ENCODE data around the gene ATP8B1. TPM values are rescaled to one million over a fixed set of nuclear protein-coding genes. Genes with fewer than 3 reads are reported as not detected.

The ATP8B1 gene
- total RNA-seq, 1 experiment from 2014 or later = 5.6 TPM

- Mint-ChIP-seq H3K27me3 (ENCODE audit: low read depth) (no peaks in the 10 kb centered on the region; the same call in 1 of the 2 replicates), H3K36me3 (peaks cover 4% of the 10 kb centered on the region), H3K4me1 (peaks cover 13% of the 10 kb centered on the region), H3K27ac (no peak overlapping the region), H3K9me3 (peaks cover 4% of the 10 kb centered on the region), H3K4me3 (no peak overlapping the region)
- TF ChIP-seq, protein P1, sequence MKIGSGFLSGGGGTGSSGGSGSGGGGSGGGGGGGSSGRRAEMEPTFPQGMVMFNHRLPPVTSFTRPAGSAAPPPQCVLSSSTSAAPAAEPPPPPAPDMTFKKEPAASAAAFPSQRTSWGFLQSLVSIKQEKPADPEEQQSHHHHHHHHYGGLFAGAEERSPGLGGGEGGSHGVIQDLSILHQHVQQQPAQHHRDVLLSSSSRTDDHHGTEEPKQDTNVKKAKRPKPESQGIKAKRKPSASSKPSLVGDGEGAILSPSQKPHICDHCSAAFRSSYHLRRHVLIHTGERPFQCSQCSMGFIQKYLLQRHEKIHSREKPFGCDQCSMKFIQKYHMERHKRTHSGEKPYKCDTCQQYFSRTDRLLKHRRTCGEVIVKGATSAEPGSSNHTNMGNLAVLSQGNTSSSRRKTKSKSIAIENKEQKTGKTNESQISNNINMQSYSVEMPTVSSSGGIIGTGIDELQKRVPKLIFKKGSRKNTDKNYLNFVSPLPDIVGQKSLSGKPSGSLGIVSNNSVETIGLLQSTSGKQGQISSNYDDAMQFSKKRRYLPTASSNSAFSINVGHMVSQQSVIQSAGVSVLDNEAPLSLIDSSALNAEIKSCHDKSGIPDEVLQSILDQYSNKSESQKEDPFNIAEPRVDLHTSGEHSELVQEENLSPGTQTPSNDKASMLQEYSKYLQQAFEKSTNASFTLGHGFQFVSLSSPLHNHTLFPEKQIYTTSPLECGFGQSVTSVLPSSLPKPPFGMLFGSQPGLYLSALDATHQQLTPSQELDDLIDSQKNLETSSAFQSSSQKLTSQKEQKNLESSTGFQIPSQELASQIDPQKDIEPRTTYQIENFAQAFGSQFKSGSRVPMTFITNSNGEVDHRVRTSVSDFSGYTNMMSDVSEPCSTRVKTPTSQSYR (CRISPR knock-in tag; IDR thresholded peaks at IDR 0.05) = no peak
- TF ChIP-seq ZNF263 (CRISPR knock-in tag; IDR thresholded peaks at IDR 0.05; ENCODE audit: low read depth) = no peak
- no peak for TF ChIP-seq ETV6 (CRISPR knock-in tag; IDR thresholded peaks at IDR 0.05)
- POLR2A ChIA-PET = interaction anchor here (0.7 kb wide), 1 partner anchor 169 kb away, joined by 3 read pairs; no protein-coding TSS in a partner anchor
- CTCF ChIA-PET = no interaction called here
- no peak for ATAC-seq
- DNase-seq (ENCODE audit: low spot score) = no peak
These were observed 11.9 kb downstream of the ATP8B1 start for GRCh38 chr18:57791192-57791591.

DNA sequence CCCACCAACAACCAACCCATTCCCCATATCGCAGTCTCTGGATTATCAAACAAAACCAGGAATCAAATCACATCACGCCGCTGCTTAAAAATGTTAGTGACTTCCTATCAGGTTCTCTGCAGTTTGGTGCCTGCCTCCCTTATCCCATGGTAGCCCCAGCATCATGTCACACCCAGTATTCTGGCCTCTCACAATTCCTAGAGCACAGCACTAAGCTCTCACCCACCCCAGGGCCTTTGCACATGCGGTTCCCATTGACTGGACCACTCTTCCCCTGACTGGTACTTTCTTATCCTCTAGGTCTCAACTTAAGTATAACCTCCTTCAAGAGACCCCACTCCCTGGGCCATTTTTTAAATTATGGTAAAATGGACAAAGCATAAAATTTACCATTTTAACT lies 12.8 kb downstream of the ATP8B1 start:
- H3K9me3 Mint-ChIP-seq = peaks cover under 1% of the 10 kb centered on the region
- no peaks in the 10 kb centered on the region for H3K36me3 Mint-ChIP-seq
- CTCF ChIA-PET = no interaction called here
- H3K4me1 Mint-ChIP-seq = peaks cover 13% of the 10 kb centered on the region
- DNase-seq (ENCODE audit: low spot score) (no peak), ATAC-seq (no peak)
- H3K27ac Mint-ChIP-seq = no peak overlapping the region
- POLR2A ChIA-PET = no interaction called here
- TF ChIP-seq CREM (CRISPR knock-in tag; IDR thresholded peaks at IDR 0.05) = no peak
- no peak overlapping the region for H3K4me3 Mint-ChIP-seq
- no peaks in the 10 kb centered on the region; the same call in 1 of the 2 replicates for H3K27me3 Mint-ChIP-seq (ENCODE audit: low read depth)

- no peak for ATAC-seq
- POLR2A ChIA-PET = no interaction called here
These were observed 13.4 kb downstream of the ATP8B1 start for GRCh38 chr18:57789759-57790158.

GRCh38 chr18:57789090-57789489 lies 14.0 kb downstream of the ATP8B1 start:
- no peak for DNase-seq (ENCODE audit: low spot score)
- no peak overlapping the region for H3K4me3 Mint-ChIP-seq
- peaks cover 16% of the 10 kb centered on the region for H3K4me1 Mint-ChIP-seq
- POLR2A ChIA-PET = no interaction called here
- no peaks in the 10 kb centered on the region for H3K36me3 Mint-ChIP-seq
- H3K9me3 Mint-ChIP-seq = no peaks in the 10 kb centered on the region
- ATAC-seq = no peak
- H3K27ac Mint-ChIP-seq = no peak overlapping the region
- CTCF ChIA-PET = no interaction called here
- H3K27me3 Mint-ChIP-seq (ENCODE audit: low read depth) = no peaks in the 10 kb centered on the region
- TF ChIP-seq, protein P2, sequence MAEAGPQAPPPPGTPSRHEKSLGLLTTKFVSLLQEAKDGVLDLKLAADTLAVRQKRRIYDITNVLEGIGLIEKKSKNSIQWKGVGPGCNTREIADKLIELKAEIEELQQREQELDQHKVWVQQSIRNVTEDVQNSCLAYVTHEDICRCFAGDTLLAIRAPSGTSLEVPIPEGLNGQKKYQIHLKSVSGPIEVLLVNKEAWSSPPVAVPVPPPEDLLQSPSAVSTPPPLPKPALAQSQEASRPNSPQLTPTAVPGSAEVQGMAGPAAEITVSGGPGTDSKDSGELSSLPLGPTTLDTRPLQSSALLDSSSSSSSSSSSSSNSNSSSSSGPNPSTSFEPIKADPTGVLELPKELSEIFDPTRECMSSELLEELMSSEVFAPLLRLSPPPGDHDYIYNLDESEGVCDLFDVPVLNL (CRISPR knock-in tag; IDR thresholded peaks at IDR 0.05; ENCODE audit: borderline replicate concordance, low read depth) = no peak
- TF ChIP-seq ESRRA (CRISPR knock-in tag; IDR thresholded peaks at IDR 0.05; ENCODE audit: borderline replicate concordance) (no peak), NR3C1 (CRISPR knock-in tag; conservative IDR thresholded peaks at IDR 0.05; ENCODE audit: low read depth) (no peak), ETV6 (CRISPR knock-in tag; IDR thresholded peaks at IDR 0.05) (no peak), GTF2I (CRISPR knock-in tag; conservative IDR thresholded peaks at IDR 0.05) (no peak), OVOL2 (CRISPR knock-in tag; IDR thresholded peaks at IDR 0.05; ENCODE audit: borderline replicate concordance) (no peak), RORB (CRISPR knock-in tag; IDR thresholded peaks at IDR 0.05) (no peak), FOXP1 (CRISPR knock-in tag; IDR thresholded peaks at IDR 0.05; ENCODE audit: borderline replicate concordance) (no peak), ZNF232 (CRISPR knock-in tag; IDR thresholded peaks at IDR 0.05) (no peak), ZNF396 (CRISPR knock-in tag; IDR thresholded peaks at IDR 0.05; ENCODE audit: borderline replicate concordance) (no peak), ATF3 (CRISPR knock-in tag; conservative IDR thresholded peaks at IDR 0.05) (no peak)
- TF ChIP-seq, protein P3, sequence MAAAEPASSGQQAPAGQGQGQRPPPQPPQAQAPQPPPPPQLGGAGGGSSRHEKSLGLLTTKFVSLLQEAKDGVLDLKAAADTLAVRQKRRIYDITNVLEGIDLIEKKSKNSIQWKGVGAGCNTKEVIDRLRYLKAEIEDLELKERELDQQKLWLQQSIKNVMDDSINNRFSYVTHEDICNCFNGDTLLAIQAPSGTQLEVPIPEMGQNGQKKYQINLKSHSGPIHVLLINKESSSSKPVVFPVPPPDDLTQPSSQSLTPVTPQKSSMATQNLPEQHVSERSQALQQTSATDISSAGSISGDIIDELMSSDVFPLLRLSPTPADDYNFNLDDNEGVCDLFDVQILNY (CRISPR knock-in tag; IDR thresholded peaks at IDR 0.05) = no peak
- TF ChIP-seq, protein P4, sequence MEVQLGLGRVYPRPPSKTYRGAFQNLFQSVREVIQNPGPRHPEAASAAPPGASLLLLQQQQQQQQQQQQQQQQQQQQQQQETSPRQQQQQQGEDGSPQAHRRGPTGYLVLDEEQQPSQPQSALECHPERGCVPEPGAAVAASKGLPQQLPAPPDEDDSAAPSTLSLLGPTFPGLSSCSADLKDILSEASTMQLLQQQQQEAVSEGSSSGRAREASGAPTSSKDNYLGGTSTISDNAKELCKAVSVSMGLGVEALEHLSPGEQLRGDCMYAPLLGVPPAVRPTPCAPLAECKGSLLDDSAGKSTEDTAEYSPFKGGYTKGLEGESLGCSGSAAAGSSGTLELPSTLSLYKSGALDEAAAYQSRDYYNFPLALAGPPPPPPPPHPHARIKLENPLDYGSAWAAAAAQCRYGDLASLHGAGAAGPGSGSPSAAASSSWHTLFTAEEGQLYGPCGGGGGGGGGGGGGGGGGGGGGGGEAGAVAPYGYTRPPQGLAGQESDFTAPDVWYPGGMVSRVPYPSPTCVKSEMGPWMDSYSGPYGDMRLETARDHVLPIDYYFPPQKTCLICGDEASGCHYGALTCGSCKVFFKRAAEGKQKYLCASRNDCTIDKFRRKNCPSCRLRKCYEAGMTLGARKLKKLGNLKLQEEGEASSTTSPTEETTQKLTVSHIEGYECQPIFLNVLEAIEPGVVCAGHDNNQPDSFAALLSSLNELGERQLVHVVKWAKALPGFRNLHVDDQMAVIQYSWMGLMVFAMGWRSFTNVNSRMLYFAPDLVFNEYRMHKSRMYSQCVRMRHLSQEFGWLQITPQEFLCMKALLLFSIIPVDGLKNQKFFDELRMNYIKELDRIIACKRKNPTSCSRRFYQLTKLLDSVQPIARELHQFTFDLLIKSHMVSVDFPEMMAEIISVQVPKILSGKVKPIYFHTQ (CRISPR knock-in tag; IDR thresholded peaks at IDR 0.05) = no peak
- TF ChIP-seq, protein P5, sequence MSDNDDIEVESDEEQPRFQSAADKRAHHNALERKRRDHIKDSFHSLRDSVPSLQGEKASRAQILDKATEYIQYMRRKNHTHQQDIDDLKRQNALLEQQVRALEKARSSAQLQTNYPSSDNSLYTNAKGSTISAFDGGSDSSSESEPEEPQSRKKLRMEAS (CRISPR knock-in tag; IDR thresholded peaks at IDR 0.05) = no peak
- TF ChIP-seq, protein P6, sequence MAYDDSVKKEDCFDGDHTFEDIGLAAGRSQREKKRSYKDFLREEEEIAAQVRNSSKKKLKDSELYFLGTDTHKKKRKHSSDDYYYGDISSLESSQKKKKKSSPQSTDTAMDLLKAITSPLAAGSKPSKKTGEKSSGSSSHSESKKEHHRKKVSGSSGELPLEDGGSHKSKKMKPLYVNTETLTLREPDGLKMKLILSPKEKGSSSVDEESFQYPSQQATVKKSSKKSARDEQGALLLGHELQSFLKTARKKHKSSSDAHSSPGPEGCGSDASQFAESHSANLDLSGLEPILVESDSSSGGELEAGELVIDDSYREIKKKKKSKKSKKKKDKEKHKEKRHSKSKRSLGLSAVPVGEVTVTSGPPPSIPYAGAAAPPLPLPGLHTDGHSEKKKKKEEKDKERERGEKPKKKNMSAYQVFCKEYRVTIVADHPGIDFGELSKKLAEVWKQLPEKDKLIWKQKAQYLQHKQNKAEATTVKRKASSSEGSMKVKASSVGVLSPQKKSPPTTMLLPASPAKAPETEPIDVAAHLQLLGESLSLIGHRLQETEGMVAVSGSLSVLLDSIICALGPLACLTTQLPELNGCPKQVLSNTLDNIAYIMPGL (CRISPR knock-in tag; IDR thresholded peaks at IDR 0.05) = no peak

More at GRCh38 chr18:57789759-57790158, 13.4 kb downstream of the ATP8B1 start:
- CTCF ChIA-PET = no interaction called here
- Mint-ChIP-seq H3K36me3 (no peaks in the 10 kb centered on the region), H3K9me3 (no peaks in the 10 kb centered on the region), H3K27me3 (ENCODE audit: low read depth) (no peaks in the 10 kb centered on the region; the same call in 1 of the 2 replicates), H3K4me3 (no peak overlapping the region), H3K4me1 (peaks cover 13% of the 10 kb centered on the region), H3K27ac (no peak overlapping the region)
- TF ChIP-seq ATF3 (CRISPR knock-in tag; conservative IDR thresholded peaks at IDR 0.05) = no peak
- DNase-seq (ENCODE audit: low spot score) = no peak
